CD4-positive, alpha-beta T cell (primary cell): Measurements from ENCODE around the gene DISP3. TPM values are rescaled to one million over a fixed set of nuclear protein-coding genes. Genes with fewer than 3 reads are reported as not detected.

ENCODE experiments used
- ATAC-seq: fragments of 200-7000 bp; cut with Tn5 transposase; one replicate; pipeline ENCODE4 v1.10.0; 2022; ENCODE audit warnings: mild to moderate bottlenecking; ENCODE audit not compliant: poor library complexity
- CTCF ChIA-PET: fragments of 350-600 bp; sonication (Branson Sonifier 250); formaldehyde crosslinking; loops from one replicate; lab custom pipeline; 2021; ENCODE audit warnings: antibody characterized with exemption, inconsistent platforms; lab: Charles Lee
- POLR2A ChIA-PET: fragments of 350-600 bp; sonication (Branson Sonifier 250); formaldehyde crosslinking; loops from one replicate; lab custom pipeline; 2021; ENCODE audit warnings: antibody characterized with exemption, inconsistent platforms; lab: Charles Lee
- DNase-seq, 14 experiments: peaks; one replicate each; pipeline ENCODE4 v3.0.0-alpha.2; 2013 to 2020; ENCODE audit warnings: mixed read lengths in 2 of 14
- H3K27ac ChIP-seq, 2 donors: one replicate each; pipeline versions ENCODE4 v1.5.1 to v1.7.0; 2013; ENCODE audit warnings: low read length in 2 of 2, low read depth in 1 of 2, mild to moderate bottlenecking in 1 of 2
- H3K27me3 ChIP-seq, 2 experiments: 1 replicate in 1 of 2; 2 replicates in 1 of 2; pipeline versions ENCODE4 v1.6.1 to v1.7.0; 2013; ENCODE audit warnings: low read length in 2 of 2, control low read depth in 1 of 2, mild to moderate bottlenecking in 1 of 2, moderate library complexity in 1 of 2; ENCODE audit not compliant: insufficient read depth in 2 of 2, control insufficient read depth in 1 of 2
- H3K36me3 ChIP-seq: one replicate; pipeline ENCODE4 v1.6.1; 2013; ENCODE audit warnings: low read length, control low read depth; ENCODE audit not compliant: insufficient read depth
- H3K4me1 ChIP-seq: one replicate; pipeline ENCODE4 v1.6.1; 2013; ENCODE audit warnings: low read length, control low read depth; ENCODE audit not compliant: insufficient read depth
- H3K4me3 ChIP-seq: one replicate; pipeline ENCODE4 v1.5.1; 2013; ENCODE audit warnings: mild to moderate bottlenecking, low read length, moderate library complexity
- H3K9me3 ChIP-seq, 2 experiments: 1 replicate in 1 of 2; 2 replicates in 1 of 2; pipeline versions ENCODE4 v1.6.1 to v1.7.0; 2013; ENCODE audit warnings: low read length in 2 of 2, mild to moderate bottlenecking in 2 of 2, control low read depth in 1 of 2, moderate library complexity in 1 of 2; ENCODE audit not compliant: control insufficient read depth in 1 of 2, insufficient read depth in 1 of 2
- H3K27ac Mint-ChIP-seq: one replicate; pipeline ENCODE4 v1.8.0; 2020; ENCODE audit warnings: mixed read lengths
- H3K27me3 Mint-ChIP-seq: one replicate; pipeline ENCODE4 v1.8.0; 2021; ENCODE audit warnings: mixed read lengths
- H3K36me3 Mint-ChIP-seq: one replicate; pipeline ENCODE4 v1.8.0; 2021; ENCODE audit warnings: low read depth, mixed read lengths
- H3K4me1 Mint-ChIP-seq: one replicate; pipeline ENCODE4 v1.8.0; 2021; ENCODE audit warnings: low read depth, mixed read lengths
- H3K4me3 Mint-ChIP-seq: one replicate; pipeline ENCODE4 v1.8.0; 2020; ENCODE audit warnings: mild to moderate bottlenecking, mixed read lengths
- H3K9me3 Mint-ChIP-seq: one replicate; pipeline ENCODE4 v1.8.0; 2020; ENCODE audit warnings: mixed read lengths
- intact Hi-C, 2 experiments: fragments of 100-400 bp; cut with DNase I in 1 of 2; cut with micrococcal nuclease in 1 of 2; formaldehyde crosslinking; loops; one replicate each; pipeline versions ENCODE4 v1.15.1 to v1.9.0; 2023 to 2025; cut with DNase I, micrococcal nuclease
- total RNA-seq, 174 experiments: library from RNA in 2 of 174; stranded (reverse) in 2 of 174; gene quantifications; one replicate each; pipeline ENCODE4 v1.2.3 and lab custom pipeline; 2021 to 2026
- TF ChIP-seq, protein P1 (sequence below): fragments of 200-600 bp; IDR thresholded peaks from one replicate; pipeline ENCODE4 v1.8.0; 2022; ENCODE audit warnings: antibody characterized with exemption, mild to moderate bottlenecking

Gene DISP3
- total RNA-seq, 2 experiments from 2014 or later: 0.55 to 0.56 TPM

DNA sequence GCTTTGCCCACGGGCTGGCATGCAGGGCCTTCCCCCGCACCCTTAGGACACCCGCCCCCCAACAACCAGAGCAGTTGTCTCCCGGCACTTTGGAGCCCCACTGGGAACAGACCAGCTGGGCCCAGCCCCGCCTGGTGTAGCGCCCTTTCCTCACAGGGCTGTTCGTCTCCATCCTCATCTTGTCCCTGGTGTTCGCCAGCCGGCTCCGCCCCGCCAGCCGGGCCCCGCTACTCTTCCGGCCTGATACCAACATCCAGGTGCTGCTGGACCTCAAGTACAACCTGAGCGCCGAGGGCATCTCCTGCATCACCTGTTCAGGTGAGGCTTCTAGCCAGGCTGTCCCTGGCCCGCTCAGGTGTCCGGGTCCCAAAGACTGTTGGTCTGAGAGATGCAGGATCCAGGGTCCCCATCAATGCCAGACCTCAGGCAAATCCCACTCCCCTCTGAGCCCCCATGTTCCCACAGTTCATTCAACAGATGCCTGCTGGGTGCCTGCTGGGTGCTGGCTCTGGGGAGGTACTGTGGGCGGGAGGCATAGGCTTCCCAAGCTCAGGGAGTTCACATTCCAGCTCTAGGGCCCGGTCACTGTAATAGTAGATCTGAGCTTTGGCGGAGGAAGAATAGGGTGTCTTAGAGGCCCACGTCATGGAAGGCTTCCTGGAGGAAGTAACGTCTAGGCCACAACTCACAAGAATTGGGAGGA, 41.7 kb downstream of the DISP3 start:
- Histone ChIP-seq H3K36me3 (no peaks in the 10 kb centered on the region), H3K27me3 (no peaks in the 10 kb centered on the region), H3K4me1 (no peaks in the 10 kb centered on the region), H3K9me3 (no peaks in the 10 kb centered on the region), H3K4me3 (no peak overlapping the region), H3K27ac (no peak overlapping the region)
- H3K27ac Mint-ChIP-seq: no peak overlapping the region
- no peaks in the 10 kb centered on the region for H3K36me3 Mint-ChIP-seq
- ChIA-PET POLR2A (no interaction called here), CTCF (no interaction called here)
- H3K4me1 Mint-ChIP-seq: no peaks in the 10 kb centered on the region
- no peaks in the 10 kb centered on the region for H3K9me3 Mint-ChIP-seq
- ATAC-seq (no peak), DNase-seq (peak in 1 of 14 experiments; percentile 20)
- intact Hi-C loops: no loop called here
- no peak overlapping the region for H3K4me3 Mint-ChIP-seq
- no peaks in the 10 kb centered on the region for H3K27me3 Mint-ChIP-seq
- TF ChIP-seq, protein P1, sequence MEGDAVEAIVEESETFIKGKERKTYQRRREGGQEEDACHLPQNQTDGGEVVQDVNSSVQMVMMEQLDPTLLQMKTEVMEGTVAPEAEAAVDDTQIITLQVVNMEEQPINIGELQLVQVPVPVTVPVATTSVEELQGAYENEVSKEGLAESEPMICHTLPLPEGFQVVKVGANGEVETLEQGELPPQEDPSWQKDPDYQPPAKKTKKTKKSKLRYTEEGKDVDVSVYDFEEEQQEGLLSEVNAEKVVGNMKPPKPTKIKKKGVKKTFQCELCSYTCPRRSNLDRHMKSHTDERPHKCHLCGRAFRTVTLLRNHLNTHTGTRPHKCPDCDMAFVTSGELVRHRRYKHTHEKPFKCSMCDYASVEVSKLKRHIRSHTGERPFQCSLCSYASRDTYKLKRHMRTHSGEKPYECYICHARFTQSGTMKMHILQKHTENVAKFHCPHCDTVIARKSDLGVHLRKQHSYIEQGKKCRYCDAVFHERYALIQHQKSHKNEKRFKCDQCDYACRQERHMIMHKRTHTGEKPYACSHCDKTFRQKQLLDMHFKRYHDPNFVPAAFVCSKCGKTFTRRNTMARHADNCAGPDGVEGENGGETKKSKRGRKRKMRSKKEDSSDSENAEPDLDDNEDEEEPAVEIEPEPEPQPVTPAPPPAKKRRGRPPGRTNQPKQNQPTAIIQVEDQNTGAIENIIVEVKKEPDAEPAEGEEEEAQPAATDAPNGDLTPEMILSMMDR: no peak

DNA sequence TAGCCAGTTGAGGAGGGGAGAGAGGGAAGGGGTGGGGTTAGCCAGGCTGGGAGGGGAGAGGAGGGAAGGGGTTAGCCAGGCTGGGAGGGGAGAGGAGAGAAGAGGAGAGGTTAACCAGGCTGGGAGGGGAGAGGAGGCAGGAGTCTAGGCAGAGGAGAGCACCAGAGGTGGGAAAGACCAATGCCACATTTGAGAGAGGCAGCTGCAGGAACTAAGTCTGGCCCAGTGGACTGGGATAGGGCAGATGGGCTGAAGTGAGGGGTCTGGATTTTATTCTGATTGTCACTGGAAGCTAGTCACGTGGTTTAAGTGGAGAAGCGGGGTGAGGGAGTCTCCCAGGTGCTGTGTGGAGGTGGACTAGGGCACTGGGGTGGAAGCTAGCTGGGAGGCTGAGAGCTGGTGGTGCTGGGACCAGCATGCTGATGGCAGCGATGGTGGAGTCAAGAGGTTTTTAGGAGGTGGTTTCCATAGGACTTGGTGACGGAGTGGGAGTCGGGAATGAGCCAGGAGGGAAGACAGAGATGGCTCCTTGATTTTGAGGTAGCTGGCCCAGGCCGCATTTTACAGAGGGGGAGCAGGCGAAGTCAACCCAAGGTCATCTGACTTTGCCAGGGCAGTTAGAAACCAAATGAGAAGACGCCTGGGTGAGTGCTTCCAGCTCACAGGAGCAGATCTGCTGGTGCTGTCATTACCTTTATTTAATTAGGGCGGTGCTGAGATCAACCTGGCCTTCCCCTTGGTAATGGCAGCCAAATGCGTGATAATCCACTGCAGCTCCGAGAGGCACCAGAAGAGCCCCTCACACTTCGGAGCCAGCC, 42.8 kb downstream of the DISP3 start:
- Mint-ChIP-seq H3K4me1 (no peaks in the 10 kb centered on the region), H3K27ac (no peak overlapping the region), H3K9me3 (no peaks in the 10 kb centered on the region), H3K36me3 (no peaks in the 10 kb centered on the region), H3K27me3 (no peaks in the 10 kb centered on the region), H3K4me3 (no peak overlapping the region)
- no peak overlapping the region for H3K4me3 ChIP-seq
- DNase-seq (peak in 1 of 14 experiments; percentile 7), ATAC-seq (no peak)
- intact Hi-C loops: no loop called here
- POLR2A ChIA-PET: no interaction called here
- no peaks in the 10 kb centered on the region for H3K9me3 ChIP-seq
- no peaks in the 10 kb centered on the region for H3K4me1 ChIP-seq
- H3K36me3 ChIP-seq: no peaks in the 10 kb centered on the region
- H3K27me3 ChIP-seq: no peaks in the 10 kb centered on the region
- TF ChIP-seq, protein P1: no peak
- H3K27ac ChIP-seq: no peak overlapping the region
- CTCF ChIA-PET: no interaction called here

DNA sequence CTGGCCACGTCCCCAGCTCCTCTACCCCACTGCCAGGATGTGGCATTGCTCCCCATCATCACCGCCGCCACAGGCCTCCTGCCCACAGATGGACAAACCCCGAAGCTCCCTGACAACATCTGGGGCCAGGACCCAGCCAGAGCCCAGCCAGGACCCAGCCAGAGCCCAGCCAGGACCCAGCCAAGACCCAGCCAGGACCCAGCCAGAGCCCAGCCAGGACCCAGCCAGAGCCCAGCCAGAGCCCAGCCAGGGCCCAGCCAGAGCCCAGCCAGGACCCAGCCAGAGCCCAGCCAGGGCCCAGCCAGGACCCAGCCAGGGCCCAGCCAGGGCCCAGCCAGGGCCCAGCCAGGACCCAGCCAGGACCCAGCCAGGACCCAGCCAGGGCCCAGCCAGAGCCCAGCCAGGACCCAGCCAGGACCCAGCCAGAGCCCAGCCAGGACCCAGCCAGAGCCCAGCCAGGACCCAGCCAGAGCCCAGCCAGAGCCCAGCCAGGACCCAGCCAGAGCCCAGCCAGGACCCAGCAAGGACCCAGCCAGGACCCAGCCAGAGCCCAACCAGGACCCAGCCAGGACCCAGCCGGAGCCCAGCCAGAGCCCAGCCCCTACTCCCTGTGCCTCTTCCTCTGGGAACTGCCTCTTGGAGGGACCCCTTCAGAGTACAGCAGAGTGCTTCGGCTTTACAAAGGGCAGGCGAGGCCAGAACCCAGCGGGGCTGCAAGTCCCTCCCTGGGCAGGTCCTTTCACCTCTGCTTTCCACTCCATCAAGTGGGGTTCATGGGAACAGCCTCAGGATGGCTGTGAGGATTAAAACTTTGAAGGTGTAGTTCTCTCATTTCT, 43.7 kb downstream of the DISP3 start:
- TF ChIP-seq, protein P1: no peak
- DNase-seq: peak in 1 of 14 experiments; percentile 23
- Mint-ChIP-seq H3K27me3 (no peaks in the 10 kb centered on the region), H3K4me1 (no peaks in the 10 kb centered on the region), H3K9me3 (no peaks in the 10 kb centered on the region), H3K36me3 (no peaks in the 10 kb centered on the region), H3K27ac (no peak overlapping the region), H3K4me3 (no peak overlapping the region)
- CTCF ChIA-PET: no interaction called here
- no peaks in the 10 kb centered on the region for H3K9me3 ChIP-seq
- H3K4me1 ChIP-seq: no peaks in the 10 kb centered on the region
- no peaks in the 10 kb centered on the region for H3K27me3 ChIP-seq
- H3K36me3 ChIP-seq: no peaks in the 10 kb centered on the region
- ATAC-seq: no peak
- POLR2A ChIA-PET: no interaction called here
- intact Hi-C loops: no loop called here
- H3K27ac ChIP-seq: no peak overlapping the region
- no peak overlapping the region for H3K4me3 ChIP-seq
